HEK293 (cell line): ENCODE measurements around the gene ROS1.

Source experiments
- CTCF ChIA-PET: fragments of 350-600 bp; formaldehyde crosslinking; extraction: SDS; loops from one replicate; lab custom pipeline; 2021; ENCODE audit warnings: antibody characterized with exemption; lab: Yijun Ruan, JAX
- POLR2A ChIA-PET: fragments of 300-600 bp; formaldehyde crosslinking; extraction: SDS; loops from one replicate; lab custom pipeline; 2020; ENCODE audit warnings: antibody characterized with exemption, inconsistent platforms; lab: Yijun Ruan, JAX
- H3K27ac ChIP-seq: fragments of 200-500 bp; sonication (Bioruptor generic); 2 replicates; pipeline ENCODE4 v1.5.1; 2014; ENCODE audit warnings: low read depth, low read length, control low read depth, inconsistent platforms; ENCODE audit errors: extremely low read depth
- H3K36me3 ChIP-seq, 2 experiments: fragments of 200-500 bp in 1 of 2; sonication (Bioruptor generic) in 1 of 2; 1 replicate in 1 of 2; 2 replicates in 1 of 2; pipeline ENCODE4 v1.5.1; 2014 to 2017; ENCODE audit warnings: inconsistent platforms in 2 of 2, low read length in 2 of 2; ENCODE audit not compliant: control insufficient read depth in 2 of 2, insufficient read depth in 1 of 2
- H3K4me1 ChIP-seq: fragments of 200-500 bp; sonication (Bioruptor generic); 2 replicates; pipeline ENCODE4 v1.5.1; 2014; ENCODE audit warnings: mild to moderate bottlenecking, low read length, inconsistent platforms; ENCODE audit not compliant: control insufficient read depth, insufficient read depth
- H3K4me3 ChIP-seq: 2 replicates; pipeline ENCODE4 v1.5.1; 2011; ENCODE audit warnings: low read depth, mild to moderate bottlenecking, control low read depth, low read length, moderate library complexity
- H3K9me3 ChIP-seq: fragments of 200-500 bp; sonication (Bioruptor generic); 2 replicates; pipeline ENCODE4 v1.5.1; 2014; ENCODE audit warnings: low read depth, low read length, inconsistent platforms; ENCODE audit not compliant: control insufficient read depth, insufficient read depth
- AEBP2 ChIP-seq: fragments of 450-650 bp; formaldehyde crosslinking; IDR thresholded peaks from 2 replicates; pipeline ENCODE4 v1.5.1; 2016; ENCODE audit warnings: missing biosample characterization, missing genetic modification characterization, borderline replicate concordance
- EGR2 ChIP-seq: fragments of 450-650 bp; formaldehyde crosslinking; IDR thresholded peaks from 2 replicates; pipeline ENCODE4 v1.5.1; 2016; ENCODE audit warnings: low read depth, missing biosample characterization, missing genetic modification characterization
- GFI1B ChIP-seq: fragments of 450-650 bp; formaldehyde crosslinking; IDR thresholded peaks from 2 replicates; pipeline ENCODE4 v1.5.1; 2016; ENCODE audit warnings: missing biosample characterization, missing genetic modification characterization
- GLIS1 ChIP-seq: fragments of 450-650 bp; formaldehyde crosslinking; IDR thresholded peaks from 2 replicates; pipeline ENCODE4 v1.5.1; 2016; ENCODE audit warnings: missing biosample characterization, missing genetic modification characterization
- GLIS2 ChIP-seq: fragments of 450-650 bp; formaldehyde crosslinking; IDR thresholded peaks from 2 replicates; pipeline ENCODE4 v1.5.1; 2016; ENCODE audit warnings: missing biosample characterization, missing genetic modification characterization
- KLF7 ChIP-seq: fragments of 450-650 bp; formaldehyde crosslinking; IDR thresholded peaks from 2 replicates; pipeline ENCODE4 v1.5.1; 2016; ENCODE audit warnings: missing biosample characterization, missing genetic modification characterization, borderline replicate concordance
- MZF1 ChIP-seq: fragments of 450-650 bp; formaldehyde crosslinking; IDR thresholded peaks from 2 replicates; pipeline ENCODE4 v1.5.1; 2017; ENCODE audit warnings: missing biosample characterization, missing genetic modification characterization, borderline replicate concordance
- OVOL3 ChIP-seq: fragments of 450-650 bp; formaldehyde crosslinking; IDR thresholded peaks from 2 replicates; pipeline ENCODE4 v1.5.1; 2016; ENCODE audit warnings: missing biosample characterization, missing genetic modification characterization
- SP3 ChIP-seq: fragments of 450-650 bp; formaldehyde crosslinking; IDR thresholded peaks from 2 replicates; pipeline ENCODE4 v1.5.1; 2016; ENCODE audit warnings: missing biosample characterization, missing genetic modification characterization
- ZEB2 ChIP-seq: fragments of 450-650 bp; formaldehyde crosslinking; IDR thresholded peaks from 2 replicates; pipeline ENCODE4 v1.5.1; 2016; ENCODE audit warnings: missing biosample characterization, missing genetic modification characterization
- ZFHX2 ChIP-seq: fragments of 450-650 bp; formaldehyde crosslinking; conservative IDR thresholded peaks from 2 replicates; pipeline ENCODE4 v1.5.1; 2016; ENCODE audit warnings: missing biosample characterization, missing genetic modification characterization
- ZIC2 ChIP-seq: fragments of 450-650 bp; formaldehyde crosslinking; IDR thresholded peaks from 2 replicates; pipeline ENCODE4 v1.5.1; 2016; ENCODE audit warnings: missing biosample characterization, missing genetic modification characterization
- ZNF121 ChIP-seq: fragments of 450-650 bp; formaldehyde crosslinking; IDR thresholded peaks from 2 replicates; pipeline ENCODE4 v1.5.1; 2016; ENCODE audit warnings: missing biosample characterization, missing genetic modification characterization
- ZNF133 ChIP-seq: fragments of 450-650 bp; formaldehyde crosslinking; IDR thresholded peaks from 2 replicates; pipeline ENCODE4 v1.5.1; 2016; ENCODE audit warnings: missing biosample characterization, missing genetic modification characterization
- ZNF169 ChIP-seq: fragments of 450-650 bp; formaldehyde crosslinking; IDR thresholded peaks from 2 replicates; pipeline ENCODE4 v1.5.1; 2016; ENCODE audit warnings: missing biosample characterization, missing genetic modification characterization
- ZNF175 ChIP-seq: fragments of 450-650 bp; formaldehyde crosslinking; IDR thresholded peaks from 2 replicates; pipeline ENCODE4 v1.5.1; 2016; ENCODE audit warnings: missing biosample characterization, missing genetic modification characterization
- ZNF26 ChIP-seq: fragments of 450-650 bp; formaldehyde crosslinking; IDR thresholded peaks from 2 replicates; pipeline ENCODE4 v1.5.1; 2016; ENCODE audit warnings: missing biosample characterization, missing genetic modification characterization
- ZNF302 ChIP-seq: fragments of 450-650 bp; formaldehyde crosslinking; IDR thresholded peaks from 2 replicates; pipeline ENCODE4 v1.5.1; 2016; ENCODE audit warnings: missing biosample characterization, missing genetic modification characterization, low read depth
- ZNF366 ChIP-seq: fragments of 450-650 bp; formaldehyde crosslinking; conservative IDR thresholded peaks from 2 replicates; pipeline ENCODE4 v1.5.1; 2016; ENCODE audit warnings: missing biosample characterization, missing genetic modification characterization
- ZNF423 ChIP-seq: fragments of 450-650 bp; formaldehyde crosslinking; IDR thresholded peaks from 2 replicates; pipeline ENCODE4 v1.5.1; 2016; ENCODE audit warnings: missing biosample characterization, missing genetic modification characterization
- ZNF426 ChIP-seq: fragments of 450-650 bp; formaldehyde crosslinking; IDR thresholded peaks from 2 replicates; pipeline ENCODE4 v1.5.1; 2017; ENCODE audit warnings: missing biosample characterization, missing genetic modification characterization, mild to moderate bottlenecking, inconsistent platforms, moderate library complexity
- ZNF510 ChIP-seq: fragments of 450-650 bp; formaldehyde crosslinking; IDR thresholded peaks from 2 replicates; pipeline ENCODE4 v1.5.1; 2018; ENCODE audit warnings: mild to moderate bottlenecking, missing genetic modification characterization, missing biosample characterization; ENCODE audit not compliant: insufficient replicate concordance
- ZNF521 ChIP-seq: fragments of 450-650 bp; formaldehyde crosslinking; IDR thresholded peaks from 2 replicates; pipeline ENCODE4 v1.5.1; 2017; ENCODE audit warnings: missing biosample characterization, mild to moderate bottlenecking, missing genetic modification characterization
- ZNF558 ChIP-seq: fragments of 450-650 bp; formaldehyde crosslinking; IDR thresholded peaks from 2 replicates; pipeline ENCODE4 v1.5.1; 2016; ENCODE audit warnings: missing biosample characterization, missing genetic modification characterization
- ZNF621 ChIP-seq: fragments of 450-650 bp; formaldehyde crosslinking; IDR thresholded peaks from 2 replicates; pipeline ENCODE4 v1.5.1; 2017; ENCODE audit warnings: missing biosample characterization, missing genetic modification characterization
- ZNF623 ChIP-seq: fragments of 450-650 bp; formaldehyde crosslinking; IDR thresholded peaks from 2 replicates; pipeline ENCODE4 v1.5.1; 2016; ENCODE audit warnings: missing biosample characterization, missing genetic modification characterization
- ZNF626 ChIP-seq: fragments of 450-650 bp; sonication (Bioruptor Pico); formaldehyde crosslinking; IDR thresholded peaks from 2 replicates; pipeline ENCODE4 v1.5.1; 2018; ENCODE audit warnings: missing biosample characterization, missing genetic modification characterization, inconsistent platforms
- ZNF76 ChIP-seq: fragments of 450-650 bp; formaldehyde crosslinking; IDR thresholded peaks from 2 replicates; pipeline ENCODE4; 2016; ENCODE audit warnings: low read depth, missing biosample characterization, missing genetic modification characterization, borderline replicate concordance
- ZNF777 ChIP-seq: fragments of 450-650 bp; formaldehyde crosslinking; IDR thresholded peaks from 2 replicates; pipeline ENCODE4 v1.5.1; 2017; ENCODE audit warnings: missing biosample characterization, missing genetic modification characterization, borderline replicate concordance
- ZSCAN18 ChIP-seq: fragments of 450-650 bp; formaldehyde crosslinking; IDR thresholded peaks from 2 replicates; pipeline ENCODE4 v1.5.1; 2016; ENCODE audit warnings: missing biosample characterization, missing genetic modification characterization

Gene ROS1

GRCh38 chr6:117404548-117404947 is 21.2 kb downstream of the ROS1 start:
- Histone ChIP-seq H3K9me3 (no peaks in the 10 kb centered on the region), H3K36me3 (no peaks in the 10 kb centered on the region), H3K27ac (no peak overlapping the region), H3K4me1 (no peaks in the 10 kb centered on the region), H3K4me3 (no peak overlapping the region)
- ChIA-PET CTCF (interaction anchor here (0.9 to 2.6 kb wide), 2 partner anchors 153 to 200 kb away, joined by 4 to 14 read pairs; no protein-coding TSS in a partner anchor), POLR2A (no interaction called here)
- no peak for TF ChIP-seq GLIS1
- no peak for TF ChIP-seq ZSCAN18 (tag by site-specific recombination)
- TF ChIP-seq ZNF558 (tag by site-specific recombination) = no peak
- no peak for TF ChIP-seq ZNF621 (tag by site-specific recombination)
- TF ChIP-seq ZNF76 = no peak
- TF ChIP-seq ZNF26 (tag by site-specific recombination) = no peak
- TF ChIP-seq OVOL3 (tag by site-specific recombination) = no peak
- TF ChIP-seq GFI1B (tag by site-specific recombination) = no peak
- TF ChIP-seq ZNF169 (tag by site-specific recombination) = no peak
- no peak for TF ChIP-seq ZNF121 (tag by site-specific recombination)
- no peak for TF ChIP-seq ZNF626 (tag by site-specific recombination)
- TF ChIP-seq ZIC2 (tag by site-specific recombination) = no peak
- TF ChIP-seq EGR2 (tag by site-specific recombination) = no peak
- no peak for TF ChIP-seq ZNF510
- TF ChIP-seq ZFHX2 (tag by site-specific recombination) = no peak
- TF ChIP-seq ZNF175 (tag by site-specific recombination) = no peak

- no peaks in the 10 kb centered on the region for H3K4me1 ChIP-seq
- H3K36me3 ChIP-seq = no peaks in the 10 kb centered on the region
- H3K27ac ChIP-seq = no peak overlapping the region
- TF ChIP-seq ZNF366 = no peak
- TF ChIP-seq ZNF777 (tag by site-specific recombination) = no peak
- no peak for TF ChIP-seq ZNF133 (tag by site-specific recombination)
- no peak for TF ChIP-seq ZEB2 (tag by site-specific recombination)
- TF ChIP-seq KLF7 = no peak
- no peak for TF ChIP-seq ZNF423
- no peak for TF ChIP-seq ZNF521 (tag by site-specific recombination)
- TF ChIP-seq SP3 (tag by site-specific recombination) = no peak
- TF ChIP-seq MZF1 (tag by site-specific recombination) = no peak
- no peak for TF ChIP-seq GLIS2 (tag by site-specific recombination)
- no peak for TF ChIP-seq ZNF426 (tag by site-specific recombination)
- TF ChIP-seq AEBP2 = no peak
- TF ChIP-seq ZNF302 (tag by site-specific recombination) = no peak
- no peak for TF ChIP-seq ZNF623
- H3K9me3 ChIP-seq = no peaks in the 10 kb centered on the region
- CTCF ChIA-PET = interaction anchor here (3.9 kb wide), 1 partner anchor 203 kb away, joined by 24 read pairs; no protein-coding TSS in a partner anchor
- H3K4me3 ChIP-seq = no peak overlapping the region
- POLR2A ChIA-PET = no interaction called here
Observed at GRCh38 chr6:117401799-117402198, 23.9 kb downstream of the ROS1 start.
